ENCODE measurements around the gene SYNRG. TPM values are rescaled to one million over a fixed set of nuclear protein-coding genes. Genes with fewer than 3 reads are reported as not detected.

The SYNRG gene
- 16.5 and 18.6 TPM in 2 replicates for total RNA-seq

GRCh38 chr17:37609170-37610040, at the start of gene SYNRG:
Gene SYNRG, minus strand, starts transcription at chr17:37609418. Its CDS starts 63 bp downstream, at chr17:37609355.

GRCh38 chr17:37643118-37643766, 34.0 kb upstream of the SYNRG start, which contains the start of gene DDX52:
Gene DDX52, minus strand, starts transcription at chr17:37643446. Its CDS starts 26 bp downstream, at chr17:37643420.

GRCh38 chr17:37489197-37490001, 119.8 kb downstream of the SYNRG start, which contains the start of gene DUSP14:
Gene DUSP14, plus strand, starts transcription at chr17:37489891. Its CDS starts 22,382 bp downstream, at chr17:37512273.

Other genes starting within 250 kb of the SYNRG start
- not detected in 2 replicates for gene C17orf78, start 233.4 kb downstream of the SYNRG start, total RNA-seq
- gene ACACA, start 202.6 kb downstream of the SYNRG start, total RNA-seq = 57.3 and 72.8 TPM in 2 replicates
- 6.8 and 7.8 TPM in 2 replicates for gene TADA2A, start 202.5 kb downstream of the SYNRG start, total RNA-seq
- 36.8 and 47.1 TPM in 2 replicates for gene DUSP14, start 119.5 kb downstream of the SYNRG start, total RNA-seq
- 15.3 and 18.9 TPM in 2 replicates for gene DDX52, start 34.0 kb upstream of the SYNRG start, total RNA-seq
- gene HNF1B, start 135.6 kb upstream of the SYNRG start, total RNA-seq = 18.3 and 71.7 TPM in 2 replicates

Data from mesangial cell (primary cell).